OCI-LY7 (cell line): ENCODE measurements around the gene SMOC1. TPM values are rescaled to one million over a fixed set of nuclear protein-coding genes. Genes with fewer than 3 reads are reported as not detected.

Experiments
- BruUV-seq: library from RNA; stranded (reverse); fragments of 400-500 nt; replicated peaks from 2 replicates; lab custom pipeline; 2021; lab: Mats Ljungman, UMichigan
- CTCF ChIA-PET: fragments of 300-600 bp; sonication (Branson Sonifier 250); formaldehyde crosslinking; loops from one replicate; lab custom pipeline; 2022; ENCODE audit warnings: antibody characterized with exemption; ENCODE audit not compliant: unreplicated experiment; lab: Charles Lee
- POLR2A ChIA-PET: fragments of 300-600 bp; sonication (Branson Sonifier 250); formaldehyde crosslinking; loops from one replicate; lab custom pipeline; 2022; ENCODE audit warnings: antibody characterized with exemption; lab: Charles Lee
- DNase-seq: peaks from one replicate; pipeline ENCODE4 v3.0.0-alpha.2; 2015; ENCODE audit warnings: low spot score
- H2AFZ ChIP-seq: fragments of 200-600 bp; sonication (generic), shearing (Covaris generic); 2 replicates; pipeline ENCODE4 v1.6.1; 2014; ENCODE audit warnings: mild to moderate bottlenecking, antibody characterized with exemption, low read length, moderate library complexity
- H3K27ac ChIP-seq: fragments of 200-600 bp; sonication (generic); 2 replicates; pipeline ENCODE4 v1.5.1; 2014; ENCODE audit warnings: mixed run types, low read depth, mild to moderate bottlenecking, moderate library complexity, low read length, inconsistent platforms; ENCODE audit not compliant: poor library complexity, severe bottlenecking
- H3K36me3 ChIP-seq: fragments of 200-600 bp; sonication (generic); 2 replicates; pipeline ENCODE4 v1.6.1; 2014; ENCODE audit warnings: mild to moderate bottlenecking, antibody characterized with exemption, low read length, moderate library complexity, mixed read lengths; ENCODE audit not compliant: insufficient read depth
- H3K4me1 ChIP-seq: fragments of 200-600 bp; sonication (generic); 2 replicates; pipeline ENCODE4 v1.5.1; 2014; ENCODE audit warnings: mild to moderate bottlenecking, low read length; ENCODE audit not compliant: insufficient read depth, poor library complexity, severe bottlenecking
- H3K4me2 ChIP-seq: fragments of 200-600 bp; sonication (generic); 2 replicates; pipeline ENCODE4 v1.6.1; 2014; ENCODE audit warnings: mild to moderate bottlenecking, low read length
- H3K4me3 ChIP-seq: fragments of 200-600 bp; sonication (generic); 2 replicates; pipeline ENCODE4 v1.5.1; 2014; ENCODE audit warnings: mild to moderate bottlenecking, low read depth, low read length; ENCODE audit not compliant: poor library complexity, severe bottlenecking
- H3K79me2 ChIP-seq: fragments of 200-600 bp; sonication (generic); 2 replicates; pipeline ENCODE4 v1.6.1; 2016; ENCODE audit warnings: low read depth, mild to moderate bottlenecking, low read length, moderate library complexity, mixed read lengths; ENCODE audit not compliant: insufficient read depth
- H3K9me2 ChIP-seq: fragments of 200-600 bp; sonication (generic); 2 replicates; pipeline ENCODE4 v1.6.1; 2016; ENCODE audit warnings: mild to moderate bottlenecking, low read length, mixed read lengths; ENCODE audit not compliant: insufficient read depth
- H3K9me3 ChIP-seq: fragments of 200-600 bp; sonication (generic); 2 replicates; pipeline ENCODE4 v1.6.1; 2014; ENCODE audit warnings: mild to moderate bottlenecking, mixed run types, low read length, mixed read lengths
- H4K20me1 ChIP-seq: fragments of 200-600 bp; sonication (generic); 2 replicates; pipeline ENCODE4 v1.6.1; 2014; ENCODE audit warnings: mild to moderate bottlenecking, antibody characterized with exemption, low read length, moderate library complexity, mixed read lengths; ENCODE audit not compliant: insufficient read depth
- EZH2phosphoT487 ChIP-seq: fragments of 200-600 bp; sonication (generic); IDR thresholded peaks from 2 replicates; pipeline ENCODE4 v1.6.1; 2018; ENCODE audit warnings: low read depth, borderline replicate concordance, mild to moderate bottlenecking, mixed run types, antibody characterized with exemption, low read length, moderate library complexity, mixed read lengths
- intact Hi-C: fragments of 100-400 bp; cut with micrococcal nuclease; formaldehyde crosslinking; loops from one replicate; pipeline ENCODE4 v1.10.0; 2022; ENCODE audit not compliant: unreplicated experiment
- total RNA-seq, 2 experiments: library from RNA; depleted of rRNA in 1 of 2; stranded (reverse); fragments of >200 nt in 1 of 2; shearing (Covaris generic) in 1 of 2; gene quantifications; 2 replicates each; pipeline ENCODE4 v1.2.3, GENCODE V29; 2014 to 2022
- TF ChIP-seq, protein P1 (sequence below): fragments of 200-600 bp; sonication (generic); conservative IDR thresholded peaks from 2 replicates; pipeline ENCODE4 v1.5.1; 2014; ENCODE audit warnings: mild to moderate bottlenecking, antibody characterized with exemption, low read length, moderate library complexity, mixed read lengths

Gene SMOC1
- total RNA-seq, 2 experiments from 2014 or later, result not detected

DNA sequence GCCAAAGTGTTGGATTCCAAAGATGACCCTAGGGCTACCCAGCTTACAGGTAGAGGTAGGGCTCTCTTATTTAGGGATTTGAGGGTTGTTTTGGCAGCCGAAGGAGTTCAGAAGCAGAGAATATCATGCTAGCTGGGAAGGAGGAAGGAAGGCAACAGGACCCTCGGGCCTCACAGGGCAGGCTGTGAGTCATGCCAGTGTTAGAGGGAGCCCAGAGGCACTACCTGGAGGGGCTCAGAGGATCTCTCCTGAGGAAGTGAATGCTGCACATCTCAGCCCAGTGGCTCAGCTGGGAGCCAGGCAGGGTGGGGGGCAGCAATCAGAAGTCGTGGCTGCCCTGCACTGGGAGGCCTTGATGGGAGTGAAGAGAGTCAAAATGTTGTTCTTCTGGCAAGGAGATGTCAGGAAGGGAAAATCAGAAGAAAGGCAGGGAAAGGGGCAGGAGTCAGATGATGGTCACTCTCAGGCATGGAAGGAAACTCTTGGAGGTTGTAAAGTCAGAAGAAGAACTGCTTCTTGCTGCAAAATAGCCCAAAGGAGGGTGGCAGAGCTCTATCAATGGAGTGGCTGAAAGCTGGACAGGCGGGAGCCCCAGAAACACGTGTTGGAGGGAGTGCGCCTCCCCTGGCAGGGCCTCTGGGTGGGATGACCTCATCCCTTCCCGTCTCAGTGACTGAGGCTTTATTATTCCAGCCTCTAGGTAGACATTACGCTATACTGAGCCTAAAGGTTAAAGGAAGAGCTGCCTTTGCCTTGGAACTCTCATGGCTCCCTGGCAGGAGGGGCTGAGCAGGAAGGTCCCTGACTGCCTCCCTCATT lies 141.3 kb downstream of the SMOC1 start:
- H3K4me1 ChIP-seq, result no peaks in the 10 kb centered on the region
- ChIA-PET CTCF (no interaction called here), POLR2A (no interaction called here)
- no TSS peak for BruUV-seq
- intact Hi-C loops, result no loop called here
- H4K20me1 ChIP-seq, result no peaks in the 10 kb centered on the region
- H3K4me3 ChIP-seq, result no peak overlapping the region
- H3K9me3 ChIP-seq, result no peaks in the 10 kb centered on the region
- H2AFZ ChIP-seq, result no peak overlapping the region
- no peak overlapping the region for H3K4me2 ChIP-seq
- H3K79me2 ChIP-seq, result no peaks in the 10 kb centered on the region
- no peaks in the 10 kb centered on the region for H3K9me2 ChIP-seq
- DNase-seq, result no peak
- TF ChIP-seq, protein P1, sequence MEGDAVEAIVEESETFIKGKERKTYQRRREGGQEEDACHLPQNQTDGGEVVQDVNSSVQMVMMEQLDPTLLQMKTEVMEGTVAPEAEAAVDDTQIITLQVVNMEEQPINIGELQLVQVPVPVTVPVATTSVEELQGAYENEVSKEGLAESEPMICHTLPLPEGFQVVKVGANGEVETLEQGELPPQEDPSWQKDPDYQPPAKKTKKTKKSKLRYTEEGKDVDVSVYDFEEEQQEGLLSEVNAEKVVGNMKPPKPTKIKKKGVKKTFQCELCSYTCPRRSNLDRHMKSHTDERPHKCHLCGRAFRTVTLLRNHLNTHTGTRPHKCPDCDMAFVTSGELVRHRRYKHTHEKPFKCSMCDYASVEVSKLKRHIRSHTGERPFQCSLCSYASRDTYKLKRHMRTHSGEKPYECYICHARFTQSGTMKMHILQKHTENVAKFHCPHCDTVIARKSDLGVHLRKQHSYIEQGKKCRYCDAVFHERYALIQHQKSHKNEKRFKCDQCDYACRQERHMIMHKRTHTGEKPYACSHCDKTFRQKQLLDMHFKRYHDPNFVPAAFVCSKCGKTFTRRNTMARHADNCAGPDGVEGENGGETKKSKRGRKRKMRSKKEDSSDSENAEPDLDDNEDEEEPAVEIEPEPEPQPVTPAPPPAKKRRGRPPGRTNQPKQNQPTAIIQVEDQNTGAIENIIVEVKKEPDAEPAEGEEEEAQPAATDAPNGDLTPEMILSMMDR, result no peak
- no peak for TF ChIP-seq EZH2phosphoT487
- H3K27ac ChIP-seq, result no peak overlapping the region
- no peaks in the 10 kb centered on the region for H3K36me3 ChIP-seq

DNA sequence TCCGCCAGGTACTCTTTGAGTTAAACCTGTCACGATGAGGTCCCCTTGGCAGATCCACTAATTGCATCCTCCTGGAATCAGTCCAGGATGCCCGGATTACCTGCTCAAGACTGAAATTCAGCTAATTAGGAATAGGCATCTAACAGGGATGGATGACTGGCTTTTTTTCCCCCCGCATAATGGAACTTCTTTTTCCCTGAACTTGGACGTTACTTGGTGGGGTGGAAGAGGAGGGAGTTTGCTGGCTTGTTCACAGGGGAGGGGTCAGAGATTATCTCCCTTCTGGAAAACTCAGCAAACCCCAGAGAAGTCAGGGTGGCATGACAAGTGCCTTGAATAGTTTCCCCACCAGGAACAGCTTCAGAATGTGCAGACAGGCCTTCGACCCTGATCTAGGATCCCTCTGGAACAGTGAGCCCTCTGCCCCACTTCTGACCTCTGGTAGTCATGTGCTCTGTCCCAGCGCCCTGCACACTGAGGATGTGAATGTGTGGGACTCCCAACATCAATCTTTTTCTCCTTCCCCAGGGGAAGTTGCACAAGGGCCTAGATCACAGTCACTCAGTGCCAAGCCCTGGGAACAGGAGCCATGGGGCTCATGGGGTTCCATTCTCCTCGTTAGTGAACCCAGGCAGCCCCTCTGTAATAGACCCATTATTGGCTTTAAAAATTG lies 142.5 kb downstream of the SMOC1 start:
- POLR2A ChIA-PET, result no interaction called here
- H3K4me1 ChIP-seq, result no peaks in the 10 kb centered on the region
- no peak overlapping the region for H2AFZ ChIP-seq
- H3K9me3 ChIP-seq, result no peaks in the 10 kb centered on the region
- H3K79me2 ChIP-seq, result no peaks in the 10 kb centered on the region
- no peak overlapping the region for H3K27ac ChIP-seq
- BruUV-seq, result no TSS peak
- H3K4me3 ChIP-seq, result no peak overlapping the region
- no peaks in the 10 kb centered on the region for H3K9me2 ChIP-seq
- no peak overlapping the region for H3K4me2 ChIP-seq
- no peaks in the 10 kb centered on the region for H3K36me3 ChIP-seq
- DNase-seq, result no peak
- CTCF ChIA-PET, result no interaction called here
- intact Hi-C loops, result no loop called here
- no peaks in the 10 kb centered on the region for H4K20me1 ChIP-seq
- no peak for TF ChIP-seq EZH2phosphoT487
- TF ChIP-seq, protein P1, result no peak
